ENCODE results near the gene CFAP65.

GRCh38 chr2:219000569-219000960 lies 40.8 kb downstream of the CFAP65 start:
- TF ChIP-seq POLR2A (IDR thresholded peaks at IDR 0.05) (no peak), CTCF (IDR thresholded peaks at IDR 0.05) (no peak)
